IMR-90 (cell line): ENCODE results near the gene YTHDC2. TPM values are rescaled to one million over a fixed set of nuclear protein-coding genes. Genes with fewer than 3 reads are reported as not detected.

Experiments
- ATAC-seq: fragments of 200-7000 bp; cut with Tn5 transposase; 2 replicates; pipeline ENCODE4 v1.9.1; 2020; ENCODE audit warnings: low read depth, mild to moderate bottlenecking, moderate library complexity
- BruUV-seq: library from RNA; stranded (reverse); fragments of 400-500 nt; replicated peaks from 2 replicates; lab custom pipeline; 2021; lab: Mats Ljungman, UMichigan
- CTCF ChIA-PET: fragments of 300-600 bp; formaldehyde crosslinking; extraction: SDS; loops from one replicate; lab custom pipeline; 2021; ENCODE audit warnings: antibody characterized with exemption; lab: Yijun Ruan, JAX
- POLR2A ChIA-PET: fragments of 300-600 bp; sonication (Branson Sonifier 250); formaldehyde crosslinking; loops from one replicate; lab custom pipeline; 2022; ENCODE audit warnings: antibody characterized with exemption; ENCODE audit not compliant: unreplicated experiment; lab: Charles Lee
- DNase-seq: peaks from one replicate; pipeline ENCODE4 v3.0.0; 2013
- H2AFZ ChIP-seq: replicated peaks from 2 replicates; pipeline ENCODE3; 2013; ENCODE audit warnings: low read length, mild to moderate bottlenecking; ENCODE audit not compliant: poor library complexity
- H2AK5ac ChIP-seq: 2 replicates; pipeline ENCODE4 v1.6.1; 2013; ENCODE audit warnings: low read depth, low read length, inconsistent platforms
- H2AK9ac ChIP-seq: replicated peaks from 2 replicates; pipeline ENCODE3; 2013; ENCODE audit warnings: mild to moderate bottlenecking, low read depth, low read length, moderate library complexity; ENCODE audit not compliant: poor library complexity
- H2BK120ac ChIP-seq: 2 replicates; pipeline ENCODE4 v1.6.1; 2013; ENCODE audit warnings: low read depth, low read length, inconsistent platforms
- H2BK15ac ChIP-seq: 3 replicates; pipeline ENCODE4 v1.6.1; 2013; ENCODE audit warnings: low read depth, low read length, inconsistent platforms
- H2BK20ac ChIP-seq: 2 replicates; pipeline ENCODE4 v1.6.1; 2013; ENCODE audit warnings: low read depth, mild to moderate bottlenecking, inconsistent platforms, low read length, moderate library complexity
- H2BK5ac ChIP-seq: 2 replicates; pipeline ENCODE4 v1.6.1; 2013; ENCODE audit warnings: mild to moderate bottlenecking, low read depth, low read length, inconsistent platforms; ENCODE audit not compliant: poor library complexity, severe bottlenecking
- H3K14ac ChIP-seq: replicated peaks from 2 replicates; pipeline ENCODE4 v1.6.1; 2013; ENCODE audit warnings: low read depth, low read length, inconsistent platforms
- H3K18ac ChIP-seq: 2 replicates; pipeline ENCODE4 v1.6.1; 2013; ENCODE audit warnings: low read depth, low read length, control low read depth
- H3K23ac ChIP-seq: 2 replicates; pipeline ENCODE4 v1.6.1; 2013; ENCODE audit warnings: low read depth, low read length, inconsistent platforms
- H3K27ac ChIP-seq: 2 replicates; pipeline ENCODE4 v1.5.1; 2013; ENCODE audit warnings: mild to moderate bottlenecking, control low read depth, low read length; ENCODE audit not compliant: insufficient read depth
- H3K27me3 ChIP-seq: 2 replicates; pipeline ENCODE4 v1.6.1; 2013; ENCODE audit warnings: low read length; ENCODE audit not compliant: control insufficient read depth, insufficient read depth
- H3K36me3 ChIP-seq: 2 replicates; pipeline ENCODE4 v1.6.1; 2013; ENCODE audit warnings: low read length, mixed read lengths; ENCODE audit not compliant: control insufficient read depth, insufficient read depth
- H3K4ac ChIP-seq: 2 replicates; pipeline ENCODE4 v1.6.1; 2013; ENCODE audit warnings: low read depth, low read length, inconsistent platforms
- H3K4me1 ChIP-seq: 2 replicates; pipeline ENCODE4 v1.6.1; 2013; ENCODE audit warnings: low read length, mixed read lengths; ENCODE audit not compliant: control insufficient read depth, insufficient read depth
- H3K4me2 ChIP-seq: 2 replicates; pipeline ENCODE4 v1.6.1; 2013; ENCODE audit warnings: low read depth, mild to moderate bottlenecking, control low read depth, low read length, moderate library complexity
- H3K4me3 ChIP-seq: 2 replicates; pipeline ENCODE4 v1.5.1; 2013; ENCODE audit warnings: low read depth, mild to moderate bottlenecking, control low read depth, low read length, moderate library complexity; ENCODE audit not compliant: insufficient read depth
- H3K56ac ChIP-seq: 2 replicates; pipeline ENCODE4 v1.6.1; 2013; ENCODE audit warnings: low read length, inconsistent platforms; ENCODE audit not compliant: insufficient read depth; ENCODE audit errors: extremely low read depth
- H3K79me1 ChIP-seq, 2 experiments: 2 replicates each; pipeline ENCODE4 v1.6.1; 2013; ENCODE audit warnings: low read length in 2 of 2, inconsistent platforms in 1 of 2, low read depth in 1 of 2
- H3K9ac ChIP-seq: 2 replicates; pipeline ENCODE4 v1.6.1; 2013; ENCODE audit warnings: low read depth, low read length, control low read depth
- H3K9me1 ChIP-seq: 2 replicates; pipeline ENCODE4 v1.6.1; 2013; ENCODE audit warnings: low read length, inconsistent platforms; ENCODE audit not compliant: insufficient read depth
- H3K9me3 ChIP-seq: 2 replicates; pipeline ENCODE4 v1.6.1; 2013; ENCODE audit warnings: low read length; ENCODE audit not compliant: control insufficient read depth, insufficient read depth
- H4K20me1 ChIP-seq: 2 replicates; pipeline ENCODE4 v1.6.1; 2013; ENCODE audit warnings: low read length, inconsistent platforms; ENCODE audit not compliant: insufficient read depth
- H4K5ac ChIP-seq: 2 replicates; pipeline ENCODE4 v1.6.1; 2013; ENCODE audit warnings: mild to moderate bottlenecking, low read depth, low read length, control low read depth
- H4K8ac ChIP-seq, 2 experiments: 2 replicates each; pipeline ENCODE4 v1.6.1; 2013; ENCODE audit warnings: low read depth in 2 of 2, low read length in 2 of 2, control low read depth in 1 of 2, inconsistent platforms in 1 of 2
- H4K91ac ChIP-seq: 2 replicates; pipeline ENCODE4 v1.6.1; 2013; ENCODE audit warnings: low read depth, low read length, inconsistent platforms; ENCODE audit not compliant: insufficient read depth
- CHD1 ChIP-seq: IDR thresholded peaks from 2 replicates; pipeline ENCODE4 v1.6.1; 2012; ENCODE audit warnings: low read depth, low read length, improper control_type of control experiment
- MAZ ChIP-seq: IDR thresholded peaks from 2 replicates; pipeline ENCODE4 v1.6.1; 2012; ENCODE audit warnings: low read depth, mild to moderate bottlenecking, low read length, improper control_type of control experiment, moderate library complexity, borderline replicate concordance
- NFE2L2 ChIP-seq: fragments of 150-350 bp; IDR thresholded peaks from 2 replicates; pipeline ENCODE4 v1.6.1; 2016; ENCODE audit warnings: low read depth, mild to moderate bottlenecking, low read length
- WGBS, 2 experiments: methylation state at CpG; one replicate each; pipeline versions ENCODE4 v1.1.5 to v1.1.7; 2013; ENCODE audit warnings: missing lambda C conversion rate in 2 of 2; ENCODE audit not compliant: insufficient read length in 1 of 2; ENCODE audit errors: extremely low coverage in 2 of 2; 5-methylcytosine and 5-hydroxymethylcytosine counted together
- dilution Hi-C: fragments of 300-500 bp; cut with HindIII; formaldehyde crosslinking; loops from one replicate; pipeline ENCODE4 v1.14.3; 2018; ENCODE audit warnings: low sequenced_read_pairs; ENCODE audit not compliant: unreplicated experiment
- in situ Hi-C: fragments of 300-500 bp; cut with MboI; formaldehyde crosslinking; loops from 3 replicates; pipeline ENCODE4 v1.14.3; 2019; ENCODE audit warnings: low sequenced_read_pairs, inconsistent platforms, mixed read lengths
- intact Hi-C: fragments of 100-400 bp; cut with micrococcal nuclease; formaldehyde crosslinking; loops from 2 replicates; pipeline ENCODE4 v1.10.0; 2022
- polyA plus RNA-seq, 3 experiments: library from polyadenylated mRNA; depleted of rRNA; stranded (reverse); fragments of >200 nt; gene quantifications; 2 replicates each; pipeline ENCODE4 v1.2.3, GENCODE V29; 2012; ENCODE audit warnings: low replicate concordance in 1 of 3
- total RNA-seq: library from RNA; depleted of rRNA; stranded (reverse); fragments of >200 nt; gene quantifications from 2 replicates; pipeline ENCODE4 v1.2.3, GENCODE V29; 2012
- TF ChIP-seq, protein P1 (sequence below): fragments of 150-350 bp; IDR thresholded peaks from 2 replicates; pipeline ENCODE4 v1.6.1; 2017; ENCODE audit warnings: mild to moderate bottlenecking, antibody characterized with exemption, low read length, low read depth

Gene YTHDC2
- total and polyA plus RNA-seq, 2 of the 4 experiments (the other 2 are of a cell fraction): 6.5 to 13.4 TPM

DNA sequence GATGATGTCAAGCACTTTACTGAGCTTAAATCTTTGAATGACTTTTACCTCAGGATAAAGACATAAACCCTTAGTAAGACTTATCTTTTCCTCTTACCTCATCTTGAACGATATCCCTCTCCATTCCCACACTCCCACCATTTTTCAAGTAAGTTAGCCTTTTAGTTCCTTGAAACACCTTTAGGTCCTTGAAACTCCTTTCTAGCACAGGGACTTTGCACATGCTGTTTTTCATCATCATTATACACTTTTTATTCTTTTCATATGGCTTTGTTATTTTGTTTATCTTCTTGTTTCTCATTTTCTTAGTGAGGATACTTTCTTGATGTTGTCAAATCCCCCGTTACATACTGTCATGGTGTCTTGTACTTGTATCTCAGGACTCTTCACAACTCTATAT lies 24.8 kb downstream of the YTHDC2 start:
- Histone ChIP-seq H3K18ac (no peak overlapping the region), H4K91ac (no peak overlapping the region), H3K4me1 (no peaks in the 10 kb centered on the region), H4K5ac (no peak overlapping the region), H2BK120ac (no peak overlapping the region), H3K9me3 (no peaks in the 10 kb centered on the region), H3K27me3 (no peaks in the 10 kb centered on the region), H3K56ac (no peak overlapping the region), H3K9me1 (no peaks in the 10 kb centered on the region), H3K79me1 (peaks cover 0 to 3% of the 10 kb centered on the region in 2 experiments; a peak in 3 of 4 replicates), H2BK20ac (no peak overlapping the region), H2BK5ac (no peak overlapping the region), H4K8ac (no peak overlapping the region), H3K4me3 (no peak overlapping the region), H3K9ac (no peak overlapping the region), H2BK15ac (no peak overlapping the region), H3K4ac (no peak overlapping the region), H3K27ac (no peak overlapping the region), H3K36me3 (peaks cover 12% of the 10 kb centered on the region), H2AK9ac (no peak overlapping the region), H2AFZ (no peak overlapping the region), H3K4me2 (no peak overlapping the region), H4K20me1 (no peaks in the 10 kb centered on the region), H3K14ac (no peak overlapping the region), H2AK5ac (no peak overlapping the region), H3K23ac (no peak overlapping the region)
- ChIA-PET CTCF (interaction anchor here (0.7 kb wide), 1 partner anchor 188 kb away, joined by 3 read pairs; no protein-coding TSS in a partner anchor), POLR2A (no interaction called here)
- 100% methylated on average over 1 of the region's 2 CpGs for WGBS, 2 experiments
- TF ChIP-seq NFE2L2: no peak
- no peak for TF ChIP-seq CHD1
- no peak for TF ChIP-seq MAZ
- TF ChIP-seq, protein P1, sequence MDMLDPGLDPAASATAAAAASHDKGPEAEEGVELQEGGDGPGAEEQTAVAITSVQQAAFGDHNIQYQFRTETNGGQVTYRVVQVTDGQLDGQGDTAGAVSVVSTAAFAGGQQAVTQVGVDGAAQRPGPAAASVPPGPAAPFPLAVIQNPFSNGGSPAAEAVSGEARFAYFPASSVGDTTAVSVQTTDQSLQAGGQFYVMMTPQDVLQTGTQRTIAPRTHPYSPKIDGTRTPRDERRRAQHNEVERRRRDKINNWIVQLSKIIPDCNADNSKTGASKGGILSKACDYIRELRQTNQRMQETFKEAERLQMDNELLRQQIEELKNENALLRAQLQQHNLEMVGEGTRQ: no peak
- dilution Hi-C loops (no loop called here), intact Hi-C loops (no loop called here), in situ Hi-C loops (no loop called here)
- DNase-seq (no peak), ATAC-seq (no peak)
- no TSS peak for BruUV-seq
